HL-60 (cell line): ENCODE results near the gene COMMD7.

Source experiments
- GABPA ChIP-seq: IDR thresholded peaks from 2 replicates; pipeline ENCODE4 v1.6.1; 2012; ENCODE audit warnings: low read depth
- POLR2AphosphoS5 ChIP-seq: IDR thresholded peaks from 2 replicates; pipeline ENCODE4 v1.6.1; 2012; ENCODE audit warnings: low read depth
- SPI1 ChIP-seq: IDR thresholded peaks from 2 replicates; pipeline ENCODE4 v1.6.1; 2012; ENCODE audit warnings: low read depth, mild to moderate bottlenecking, borderline replicate concordance
- TF ChIP-seq, protein P1 (sequence below): IDR thresholded peaks from one replicate; pipeline ENCODE4 v1.5.1; 2011; ENCODE audit warnings: low read length, control low read depth, inconsistent platforms; ENCODE audit not compliant: insufficient read depth
- TF ChIP-seq, protein P2 (sequence below): IDR thresholded peaks from 2 replicates; pipeline ENCODE4 v1.6.1; 2012; ENCODE audit warnings: low read depth; ENCODE audit not compliant: insufficient replicate concordance

- TF ChIP-seq, protein P1, sequence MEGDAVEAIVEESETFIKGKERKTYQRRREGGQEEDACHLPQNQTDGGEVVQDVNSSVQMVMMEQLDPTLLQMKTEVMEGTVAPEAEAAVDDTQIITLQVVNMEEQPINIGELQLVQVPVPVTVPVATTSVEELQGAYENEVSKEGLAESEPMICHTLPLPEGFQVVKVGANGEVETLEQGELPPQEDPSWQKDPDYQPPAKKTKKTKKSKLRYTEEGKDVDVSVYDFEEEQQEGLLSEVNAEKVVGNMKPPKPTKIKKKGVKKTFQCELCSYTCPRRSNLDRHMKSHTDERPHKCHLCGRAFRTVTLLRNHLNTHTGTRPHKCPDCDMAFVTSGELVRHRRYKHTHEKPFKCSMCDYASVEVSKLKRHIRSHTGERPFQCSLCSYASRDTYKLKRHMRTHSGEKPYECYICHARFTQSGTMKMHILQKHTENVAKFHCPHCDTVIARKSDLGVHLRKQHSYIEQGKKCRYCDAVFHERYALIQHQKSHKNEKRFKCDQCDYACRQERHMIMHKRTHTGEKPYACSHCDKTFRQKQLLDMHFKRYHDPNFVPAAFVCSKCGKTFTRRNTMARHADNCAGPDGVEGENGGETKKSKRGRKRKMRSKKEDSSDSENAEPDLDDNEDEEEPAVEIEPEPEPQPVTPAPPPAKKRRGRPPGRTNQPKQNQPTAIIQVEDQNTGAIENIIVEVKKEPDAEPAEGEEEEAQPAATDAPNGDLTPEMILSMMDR, result no peak
- TF ChIP-seq, protein P2, sequence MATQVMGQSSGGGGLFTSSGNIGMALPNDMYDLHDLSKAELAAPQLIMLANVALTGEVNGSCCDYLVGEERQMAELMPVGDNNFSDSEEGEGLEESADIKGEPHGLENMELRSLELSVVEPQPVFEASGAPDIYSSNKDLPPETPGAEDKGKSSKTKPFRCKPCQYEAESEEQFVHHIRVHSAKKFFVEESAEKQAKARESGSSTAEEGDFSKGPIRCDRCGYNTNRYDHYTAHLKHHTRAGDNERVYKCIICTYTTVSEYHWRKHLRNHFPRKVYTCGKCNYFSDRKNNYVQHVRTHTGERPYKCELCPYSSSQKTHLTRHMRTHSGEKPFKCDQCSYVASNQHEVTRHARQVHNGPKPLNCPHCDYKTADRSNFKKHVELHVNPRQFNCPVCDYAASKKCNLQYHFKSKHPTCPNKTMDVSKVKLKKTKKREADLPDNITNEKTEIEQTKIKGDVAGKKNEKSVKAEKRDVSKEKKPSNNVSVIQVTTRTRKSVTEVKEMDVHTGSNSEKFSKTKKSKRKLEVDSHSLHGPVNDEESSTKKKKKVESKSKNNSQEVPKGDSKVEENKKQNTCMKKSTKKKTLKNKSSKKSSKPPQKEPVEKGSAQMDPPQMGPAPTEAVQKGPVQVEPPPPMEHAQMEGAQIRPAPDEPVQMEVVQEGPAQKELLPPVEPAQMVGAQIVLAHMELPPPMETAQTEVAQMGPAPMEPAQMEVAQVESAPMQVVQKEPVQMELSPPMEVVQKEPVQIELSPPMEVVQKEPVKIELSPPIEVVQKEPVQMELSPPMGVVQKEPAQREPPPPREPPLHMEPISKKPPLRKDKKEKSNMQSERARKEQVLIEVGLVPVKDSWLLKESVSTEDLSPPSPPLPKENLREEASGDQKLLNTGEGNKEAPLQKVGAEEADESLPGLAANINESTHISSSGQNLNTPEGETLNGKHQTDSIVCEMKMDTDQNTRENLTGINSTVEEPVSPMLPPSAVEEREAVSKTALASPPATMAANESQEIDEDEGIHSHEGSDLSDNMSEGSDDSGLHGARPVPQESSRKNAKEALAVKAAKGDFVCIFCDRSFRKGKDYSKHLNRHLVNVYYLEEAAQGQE, result no peak
- peak; percentile 76 for TF ChIP-seq POLR2AphosphoS5
- TF ChIP-seq GABPA, result no peak
- no peak for TF ChIP-seq SPI1
These were observed at the start of gene COMMD7 for GRCh38 chr20:32743237-32744112.
